Hepatocyte (in vitro differentiated cells): Measurements from ENCODE around the gene ARHGAP10. TPM values are rescaled to one million over a fixed set of nuclear protein-coding genes. Genes with fewer than 3 reads are reported as not detected.

Experiments
- DNase-seq: peaks from one replicate; pipeline ENCODE4 v3.0.0-alpha.2; 2016; ENCODE audit warnings: low spot score
- H2AFZ ChIP-seq: fragments of 200-600 bp; sonication (generic); 2 replicates; pipeline ENCODE4 v1.6.0; 2016; ENCODE audit warnings: antibody characterized with exemption, mild to moderate bottlenecking
- H3K27ac ChIP-seq: fragments of 200-600 bp; sonication (generic); 2 replicates; pipeline ENCODE4 v1.5.1; 2016; ENCODE audit warnings: mild to moderate bottlenecking
- H3K27me3 ChIP-seq: fragments of 200-600 bp; sonication (generic); 2 replicates; pipeline ENCODE4 v1.6.1; 2016
- H3K36me3 ChIP-seq: fragments of 200-600 bp; sonication (generic); replicated peaks from 2 replicates; pipeline ENCODE4 v1.5.1; 2016; ENCODE audit warnings: low read depth; ENCODE audit not compliant: insufficient read depth
- H3K4me1 ChIP-seq: fragments of 200-600 bp; sonication (generic); 2 replicates; pipeline ENCODE4 v1.5.1; 2016; ENCODE audit warnings: mild to moderate bottlenecking, moderate library complexity; ENCODE audit not compliant: insufficient read depth
- H3K4me2 ChIP-seq: fragments of 200-600 bp; sonication (generic); 2 replicates; pipeline ENCODE4 v1.6.0; 2016
- H3K4me3 ChIP-seq: fragments of 200-600 bp; sonication (generic); 2 replicates; pipeline ENCODE4 v1.5.1; 2016; ENCODE audit warnings: mild to moderate bottlenecking
- H3K79me2 ChIP-seq: fragments of 200-600 bp; sonication (generic); 2 replicates; pipeline ENCODE4 v1.6.0; 2017; ENCODE audit warnings: mild to moderate bottlenecking
- H3K9me2 ChIP-seq: fragments of 200-600 bp; sonication (generic); replicated peaks from 2 replicates; pipeline ENCODE4 v1.6.0; 2017; ENCODE audit warnings: mild to moderate bottlenecking; ENCODE audit not compliant: insufficient read depth
- H3K9me3 ChIP-seq: fragments of 200-600 bp; sonication (generic); 2 replicates; pipeline ENCODE4 v1.5.1; 2016; ENCODE audit warnings: low read depth, mild to moderate bottlenecking
- H4K20me1 ChIP-seq: fragments of 200-600 bp; sonication (generic); 2 replicates; pipeline ENCODE4 v1.6.0; 2016; ENCODE audit warnings: mild to moderate bottlenecking; ENCODE audit not compliant: insufficient read depth, poor library complexity, severe bottlenecking
- EZH2 ChIP-seq: fragments of 200-600 bp; sonication (generic); IDR thresholded peaks from 2 replicates; pipeline ENCODE4 v1.6.1; 2016; ENCODE audit warnings: antibody characterized with exemption, mild to moderate bottlenecking, borderline replicate concordance
- EZH2phosphoT487 ChIP-seq: fragments of 200-600 bp; sonication (generic); IDR thresholded peaks from one replicate; pipeline ENCODE4 v1.6.1; 2018; ENCODE audit warnings: antibody characterized with exemption, mild to moderate bottlenecking, low read depth, moderate library complexity; ENCODE audit not compliant: unreplicated experiment, severe bottlenecking
- WGBS: methylation state at CpG from one replicate; pipeline ENCODE4 v1.1.6; 2016; ENCODE audit warnings: low lambda C conversion rate; ENCODE audit errors: missing lambda C conversion rate; 5-methylcytosine and 5-hydroxymethylcytosine counted together
- polyA plus RNA-seq: library from polyadenylated mRNA; unstranded; fragments of >200 nt; fragmentation: Nextera tagmentation; extraction: Ambion mirVana; gene quantifications from 2 replicates; pipeline ENCODE4 v1.2.1, GENCODE V29; 2016
- total RNA-seq: library from RNA; depleted of rRNA; stranded (reverse); fragments of >200 nt; gene quantifications from 2 replicates; pipeline ENCODE4 v1.2.3, GENCODE V29; 2014
- TF ChIP-seq, protein P1 (sequence below): fragments of 200-600 bp; sonication (generic); IDR thresholded peaks from 2 replicates; pipeline ENCODE4 v1.5.1; 2016; ENCODE audit warnings: antibody characterized with exemption, mild to moderate bottlenecking; ENCODE audit not compliant: poor library complexity

Gene ARHGAP10
- total and polyA plus RNA-seq, 2 experiments from 2014 or later: 16.8 to 23.4 TPM

DNA sequence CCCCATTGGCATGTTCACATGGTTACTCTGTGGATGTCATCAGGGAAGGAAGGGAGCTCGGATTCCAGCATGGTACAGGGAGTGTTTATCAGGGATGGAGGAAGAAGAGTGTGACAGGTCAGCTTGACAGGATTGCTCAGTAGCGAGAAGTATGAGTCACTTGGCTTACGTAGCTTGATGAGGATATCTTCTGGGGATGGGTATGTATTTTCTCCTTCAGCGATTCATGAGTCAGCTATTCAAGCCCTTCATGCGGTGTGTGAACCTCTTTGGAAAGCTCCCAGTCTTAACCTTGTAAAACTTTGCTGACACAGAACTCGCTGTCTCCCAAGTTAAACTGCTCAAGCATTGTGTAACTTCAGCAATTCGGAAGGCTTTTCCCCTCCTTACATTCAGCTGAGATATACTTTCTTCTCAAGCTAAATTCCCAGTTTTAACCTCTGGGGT is 275.4 kb downstream of the ARHGAP10 start:
- TF ChIP-seq EZH2 (no peak), EZH2phosphoT487 (no peak)
- TF ChIP-seq, protein P1, sequence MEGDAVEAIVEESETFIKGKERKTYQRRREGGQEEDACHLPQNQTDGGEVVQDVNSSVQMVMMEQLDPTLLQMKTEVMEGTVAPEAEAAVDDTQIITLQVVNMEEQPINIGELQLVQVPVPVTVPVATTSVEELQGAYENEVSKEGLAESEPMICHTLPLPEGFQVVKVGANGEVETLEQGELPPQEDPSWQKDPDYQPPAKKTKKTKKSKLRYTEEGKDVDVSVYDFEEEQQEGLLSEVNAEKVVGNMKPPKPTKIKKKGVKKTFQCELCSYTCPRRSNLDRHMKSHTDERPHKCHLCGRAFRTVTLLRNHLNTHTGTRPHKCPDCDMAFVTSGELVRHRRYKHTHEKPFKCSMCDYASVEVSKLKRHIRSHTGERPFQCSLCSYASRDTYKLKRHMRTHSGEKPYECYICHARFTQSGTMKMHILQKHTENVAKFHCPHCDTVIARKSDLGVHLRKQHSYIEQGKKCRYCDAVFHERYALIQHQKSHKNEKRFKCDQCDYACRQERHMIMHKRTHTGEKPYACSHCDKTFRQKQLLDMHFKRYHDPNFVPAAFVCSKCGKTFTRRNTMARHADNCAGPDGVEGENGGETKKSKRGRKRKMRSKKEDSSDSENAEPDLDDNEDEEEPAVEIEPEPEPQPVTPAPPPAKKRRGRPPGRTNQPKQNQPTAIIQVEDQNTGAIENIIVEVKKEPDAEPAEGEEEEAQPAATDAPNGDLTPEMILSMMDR: no peak
- Histone ChIP-seq H3K27ac (peak overlapping the region; percentile 61), H2AFZ (no peak overlapping the region), H3K4me3 (no peak overlapping the region), H3K36me3 (no peaks in the 10 kb centered on the region), H4K20me1 (no peaks in the 10 kb centered on the region), H3K79me2 (peaks cover 3% of the 10 kb centered on the region), H3K9me3 (no peaks in the 10 kb centered on the region), H3K9me2 (no peaks in the 10 kb centered on the region), H3K4me1 (peaks cover 8% of the 10 kb centered on the region), H3K4me2 (peak overlapping the region; percentile 57), H3K27me3 (no peaks in the 10 kb centered on the region)
- peak; percentile 77 for DNase-seq
- WGBS: 66% methylated on average over 7 of the region's 7 CpGs

DNA sequence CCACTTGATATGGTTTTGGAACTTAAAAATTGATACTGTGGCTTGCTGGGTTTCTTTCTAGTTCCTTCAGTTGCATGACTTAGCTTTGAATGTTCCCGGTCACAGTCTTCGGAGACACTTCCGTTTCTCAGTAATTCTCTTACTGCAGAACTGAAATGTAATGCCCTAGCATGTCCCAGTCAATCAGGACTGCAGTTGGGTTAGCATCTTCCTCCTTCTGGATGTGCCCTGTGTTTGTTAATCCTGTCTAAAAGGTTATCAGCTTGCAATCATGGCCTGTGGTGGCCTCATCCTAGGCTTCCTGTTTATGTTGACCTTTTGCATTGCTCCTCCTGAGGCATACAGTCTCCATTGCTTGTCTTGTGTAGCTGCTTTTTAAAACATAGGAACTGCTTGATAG is 275.9 kb downstream of the ARHGAP10 start:
- Histone ChIP-seq H3K4me1 (peaks cover 8% of the 10 kb centered on the region), H3K4me2 (peak overlapping the region; percentile 57), H4K20me1 (no peaks in the 10 kb centered on the region), H3K9me2 (no peaks in the 10 kb centered on the region), H3K27me3 (no peaks in the 10 kb centered on the region), H3K36me3 (no peaks in the 10 kb centered on the region), H3K27ac (peak overlapping the region; percentile 61), H3K79me2 (peaks cover 3% of the 10 kb centered on the region), H3K9me3 (no peaks in the 10 kb centered on the region), H2AFZ (no peak overlapping the region), H3K4me3 (no peak overlapping the region)
- TF ChIP-seq, protein P1: no peak
- TF ChIP-seq EZH2phosphoT487: no peak
- TF ChIP-seq EZH2: no peak
- no peak for DNase-seq
- 76% methylated on average over 3 of the region's 3 CpGs for WGBS

DNA sequence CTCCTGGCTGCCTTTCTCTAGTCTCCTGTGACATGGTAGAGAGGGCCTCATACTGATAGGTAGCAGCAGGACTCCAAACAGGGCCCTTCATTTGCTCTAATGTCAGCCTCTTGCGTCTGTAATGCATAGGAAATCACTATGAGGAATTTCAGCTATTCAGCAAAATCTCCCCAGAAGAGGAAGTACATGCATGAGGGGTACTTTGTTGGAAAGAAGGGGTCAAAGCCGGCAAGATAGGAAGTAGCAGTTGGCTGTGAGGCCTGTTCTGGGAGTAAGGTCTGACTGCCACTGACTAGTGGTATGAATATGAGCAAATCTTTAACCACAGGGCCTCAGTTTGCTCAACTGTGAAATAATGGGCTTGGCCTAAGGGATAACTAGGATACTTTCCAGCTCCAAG is 283.2 kb downstream of the ARHGAP10 start:
- no peak overlapping the region for H2AFZ ChIP-seq
- no peaks in the 10 kb centered on the region for H3K36me3 ChIP-seq
- WGBS: 61% methylated on average over 2 of the region's 2 CpGs
- H3K9me3 ChIP-seq: no peaks in the 10 kb centered on the region
- no peak overlapping the region for H3K4me3 ChIP-seq
- no peak overlapping the region for H3K4me2 ChIP-seq
- H3K4me1 ChIP-seq: no peaks in the 10 kb centered on the region
- H3K27me3 ChIP-seq: no peaks in the 10 kb centered on the region
- no peaks in the 10 kb centered on the region for H4K20me1 ChIP-seq
- TF ChIP-seq EZH2 (no peak), EZH2phosphoT487 (no peak)
- TF ChIP-seq, protein P1: no peak
- H3K9me2 ChIP-seq: no peaks in the 10 kb centered on the region
- DNase-seq: no peak
- peaks cover 3% of the 10 kb centered on the region for H3K79me2 ChIP-seq
- no peak overlapping the region for H3K27ac ChIP-seq

DNA sequence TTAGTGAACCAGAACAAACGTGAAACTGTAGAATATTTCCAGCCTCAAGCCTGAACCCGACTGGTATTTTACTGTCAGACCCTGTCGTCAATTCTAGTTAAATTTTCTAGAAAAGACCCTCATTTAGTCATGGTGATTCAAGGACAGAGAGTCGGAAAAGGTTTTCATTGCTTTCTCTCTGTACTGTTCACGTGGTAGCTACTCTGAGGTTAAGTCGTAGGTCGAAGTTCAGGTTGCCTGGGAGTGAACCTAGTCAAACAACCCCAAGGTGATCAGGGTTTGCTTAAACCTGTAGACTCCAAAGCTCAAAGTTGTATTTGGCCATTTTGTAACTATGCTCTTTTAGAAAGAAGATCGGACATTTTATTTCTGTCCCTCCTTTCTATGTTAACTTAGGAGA is 283.6 kb downstream of the ARHGAP10 start:
- Histone ChIP-seq H4K20me1 (no peaks in the 10 kb centered on the region), H3K4me3 (no peak overlapping the region), H3K4me1 (no peaks in the 10 kb centered on the region), H3K4me2 (no peak overlapping the region), H3K79me2 (peaks cover 1% of the 10 kb centered on the region), H3K27ac (no peak overlapping the region), H3K27me3 (no peaks in the 10 kb centered on the region), H3K9me3 (no peaks in the 10 kb centered on the region), H3K9me2 (no peaks in the 10 kb centered on the region), H3K36me3 (no peaks in the 10 kb centered on the region), H2AFZ (no peak overlapping the region)
- 89% methylated on average over 8 of the region's 8 CpGs for WGBS
- no peak for TF ChIP-seq EZH2
- TF ChIP-seq, protein P1: no peak
- no peak for TF ChIP-seq EZH2phosphoT487
- DNase-seq: no peak
